HepG2 (cell line): Measurements from ENCODE around the gene ATG2A. TPM values are rescaled to one million over a fixed set of nuclear protein-coding genes. Genes with fewer than 3 reads are reported as not detected.
A peak's percentile ranks its signal among the peaks of the same experiment; 100 is the strongest.

ENCODE experiments used
- ARNT ChIP-seq: fragments of 450-650 bp; IDR thresholded peaks from 2 replicates; pipeline ENCODE4 v1.6.1; 2017
- CHD4 ChIP-seq: fragments of 200-600 bp; sonication (generic); IDR thresholded peaks from 2 replicates; pipeline ENCODE4 v1.7.0; 2017; ENCODE audit warnings: mild to moderate bottlenecking, low read length, borderline replicate concordance
- FOXK1 ChIP-seq: sonication (generic); formaldehyde crosslinking; IDR thresholded peaks from 2 replicates; pipeline ENCODE4 v1.4.0; 2020; ENCODE audit warnings: low read depth, missing genetic modification reagents, borderline replicate concordance
- GABPA ChIP-seq, 2 experiments: IDR thresholded peaks; 2 replicates each; pipeline ENCODE4 v1.6.1; 2011 to 2016; ENCODE audit warnings: low read depth in 2 of 2, low read length in 1 of 2, missing biosample characterization in 1 of 2, missing genetic modification characterization in 1 of 2
- JUND ChIP-seq: sonication (generic); formaldehyde crosslinking; IDR thresholded peaks from 2 replicates; pipeline ENCODE4 v1.8.0; 2022; ENCODE audit warnings: mild to moderate bottlenecking, missing genetic modification reagents
- KLF12 ChIP-seq: sonication (generic); formaldehyde crosslinking; IDR thresholded peaks from 2 replicates; pipeline ENCODE4 v1.4.0; 2020; ENCODE audit warnings: missing genetic modification reagents, borderline replicate concordance
- NFE2L2 ChIP-seq: fragments of 150-350 bp; IDR thresholded peaks from 2 replicates; pipeline ENCODE4 v1.6.1; 2014; ENCODE audit warnings: low read length
- NPAS2 ChIP-seq: sonication (generic); formaldehyde crosslinking; IDR thresholded peaks from 2 replicates; pipeline ENCODE4 v1.8.0; 2022; ENCODE audit warnings: mild to moderate bottlenecking, missing genetic modification reagents, borderline replicate concordance
- NR2F6 ChIP-seq, 2 experiments: IDR thresholded peaks; 2 replicates each; pipeline ENCODE4 v1.6.1; 2016; ENCODE audit warnings: antibody characterized with exemption in 1 of 2, mild to moderate bottlenecking in 1 of 2
- NR3C1 ChIP-seq: sonication (generic); formaldehyde crosslinking; IDR thresholded peaks from 2 replicates; pipeline ENCODE4 v1.4.0; 2020; ENCODE audit warnings: missing genetic modification reagents
- RCOR2 ChIP-seq: IDR thresholded peaks from 2 replicates; pipeline ENCODE4 v1.6.1; 2016; ENCODE audit warnings: missing biosample characterization, missing genetic modification reagents
- SCMH1 ChIP-seq: sonication (generic); formaldehyde crosslinking; IDR thresholded peaks from 2 replicates; pipeline ENCODE4 v1.9.0; 2021; ENCODE audit warnings: missing genetic modification reagents, mild to moderate bottlenecking, borderline replicate concordance
- SOX6 ChIP-seq, 2 experiments: fragments of 450-650 bp in 1 of 2; sonication (generic) in 1 of 2; formaldehyde crosslinking in 1 of 2; IDR thresholded peaks; 2 replicates each; pipeline versions ENCODE4 v1.4.0 to v1.6.1; 2017 to 2020; ENCODE audit warnings: antibody characterized with exemption in 1 of 2, mild to moderate bottlenecking in 1 of 2, missing genetic modification reagents in 1 of 2
- TCF7L2 ChIP-seq: IDR thresholded peaks from 2 replicates; pipeline ENCODE4 v1.6.1; 2011; ENCODE audit warnings: mild to moderate bottlenecking, low read depth, low read length, moderate library complexity
- TRIM24 ChIP-seq: sonication (generic); formaldehyde crosslinking; IDR thresholded peaks from 2 replicates; pipeline ENCODE4 v1.8.0; 2022; ENCODE audit warnings: mild to moderate bottlenecking, missing genetic modification reagents
- ZFP62 ChIP-seq: sonication (generic); formaldehyde crosslinking; IDR thresholded peaks from 2 replicates; pipeline ENCODE4 v1.4.0; 2020; ENCODE audit warnings: missing genetic modification reagents
- polyA plus RNA-seq, 8 experiments: library from polyadenylated mRNA; depleted of rRNA in 3 of 8; stranded (reverse) in 7 of 8; unstranded in 1 of 8; fragments of >200 nt; fragmentation: Illumina TruSeq in 4 of 8; extraction: Trizol in 4 of 8; gene quantifications; 2 replicates each; pipeline versions ENCODE4 v1.2.1 to v1.2.3, GENCODE V29; 2011 to 2016; ENCODE audit warnings: low read depth in 4 of 8, missing spikeins in 1 of 8, mixed read lengths in 1 of 8; ENCODE audit not compliant: insufficient read depth in 1 of 8
- total RNA-seq, 5 experiments: library from RNA; depleted of rRNA; stranded (reverse); fragments of >200 nt; fragmentation: Illumina TruSeq; extraction: Trizol; gene quantifications; 2 replicates each; pipeline ENCODE4 v1.2.3, GENCODE V29; 2016; ENCODE audit warnings: low read depth in 1 of 5
- TF ChIP-seq, protein P1 (sequence below): sonication (generic); formaldehyde crosslinking; IDR thresholded peaks from 2 replicates; pipeline ENCODE4 v1.5.1; 2020; ENCODE audit warnings: missing genetic modification reagents, mild to moderate bottlenecking, borderline replicate concordance
- TF ChIP-seq, protein P2 (sequence below): sonication (generic); formaldehyde crosslinking; conservative IDR thresholded peaks from 2 replicates; pipeline ENCODE4 v1.4.0; 2020; ENCODE audit warnings: missing genetic modification reagents
- TF ChIP-seq, protein P3 (sequence below): sonication (generic); formaldehyde crosslinking; IDR thresholded peaks from 2 replicates; pipeline ENCODE4 v1.4.0; 2020; ENCODE audit warnings: low read depth, missing genetic modification reagents
- TF ChIP-seq, protein P4 (sequence below): IDR thresholded peaks from 2 replicates; pipeline ENCODE4 v1.6.1; 2016
- TF ChIP-seq, protein P5 (sequence below): IDR thresholded peaks from 2 replicates; pipeline ENCODE4 v1.6.1; 2016; ENCODE audit warnings: low read depth, borderline replicate concordance

ATG2A gene
- total and polyA plus RNA-seq, 2 of the 13 experiments (the other 11 are each of a cell fraction or from before 2014, with no cell fraction given): 6.7 to 8.0 TPM

DNA sequence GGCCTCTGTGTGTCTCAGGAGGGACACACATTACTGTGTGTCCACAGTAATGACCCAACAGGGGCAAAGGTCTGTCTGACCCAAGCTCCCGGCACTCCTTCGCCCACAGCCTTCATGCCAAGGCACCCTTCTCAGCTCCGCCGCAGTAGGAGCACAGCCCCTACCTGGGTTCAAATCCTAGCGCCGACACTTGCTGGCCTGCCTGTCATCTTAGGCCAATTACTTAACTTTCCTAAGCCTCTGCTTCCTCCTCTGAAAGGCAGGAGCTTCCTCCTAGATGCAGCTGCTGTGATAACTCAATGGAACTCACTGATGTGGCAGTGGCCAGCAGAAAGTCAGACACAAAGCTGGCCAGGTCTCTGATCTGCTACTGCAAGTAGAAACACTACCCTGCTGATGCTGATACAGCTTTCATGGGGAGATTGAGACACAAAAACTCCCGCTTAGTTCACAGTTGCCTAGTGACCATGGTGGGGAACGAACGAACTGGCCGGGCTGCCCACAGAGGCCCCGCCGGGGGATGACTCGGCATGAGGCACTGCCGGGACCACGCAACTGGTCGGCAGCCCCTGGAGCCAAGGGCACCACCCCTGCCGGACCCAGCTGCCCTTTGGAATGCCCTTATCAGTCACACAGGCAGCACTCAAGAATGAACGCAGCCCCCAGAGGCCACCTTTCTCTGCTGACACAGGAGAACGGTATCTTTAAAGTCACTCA is 46.7 kb downstream of the ATG2A start (continued):
- TF ChIP-seq SOX6 (IDR thresholded peaks at IDR 0.05) (no peak), SOX6 (CRISPR knock-in tag; IDR thresholded peaks at IDR 0.05) (peak; percentile 38; the same call in 1 of the 2 replicates), CHD4 (peak; percentile 63; the same call in 1 of the 2 replicates), RCOR2 (CRISPR knock-in tag) (no peak), FOXK1 (CRISPR knock-in tag) (no peak), ZFP62 (CRISPR knock-in tag) (no peak), NR3C1 (CRISPR knock-in tag) (no peak), NPAS2 (CRISPR knock-in tag) (no peak), GABPA (IDR thresholded peaks at IDR 0.05; ENCODE audit: low read depth, low read length) (no peak), GABPA (CRISPR knock-in tag; IDR thresholded peaks at IDR 0.05; ENCODE audit: low read depth) (no peak), JUND (CRISPR knock-in tag) (no peak), TCF7L2 (no peak), ARNT (no peak), SCMH1 (no peak), NR2F6 (IDR thresholded peaks at IDR 0.05) (peak; percentile 47; the same call in 1 of the 2 replicates), NR2F6 (CRISPR knock-in tag; IDR thresholded peaks at IDR 0.05) (peak; percentile 55; the same call in 1 of the 2 replicates), TRIM24 (no peak), KLF12 (CRISPR knock-in tag) (no peak), NFE2L2 (peak; percentile 79)
- TF ChIP-seq, protein P1, sequence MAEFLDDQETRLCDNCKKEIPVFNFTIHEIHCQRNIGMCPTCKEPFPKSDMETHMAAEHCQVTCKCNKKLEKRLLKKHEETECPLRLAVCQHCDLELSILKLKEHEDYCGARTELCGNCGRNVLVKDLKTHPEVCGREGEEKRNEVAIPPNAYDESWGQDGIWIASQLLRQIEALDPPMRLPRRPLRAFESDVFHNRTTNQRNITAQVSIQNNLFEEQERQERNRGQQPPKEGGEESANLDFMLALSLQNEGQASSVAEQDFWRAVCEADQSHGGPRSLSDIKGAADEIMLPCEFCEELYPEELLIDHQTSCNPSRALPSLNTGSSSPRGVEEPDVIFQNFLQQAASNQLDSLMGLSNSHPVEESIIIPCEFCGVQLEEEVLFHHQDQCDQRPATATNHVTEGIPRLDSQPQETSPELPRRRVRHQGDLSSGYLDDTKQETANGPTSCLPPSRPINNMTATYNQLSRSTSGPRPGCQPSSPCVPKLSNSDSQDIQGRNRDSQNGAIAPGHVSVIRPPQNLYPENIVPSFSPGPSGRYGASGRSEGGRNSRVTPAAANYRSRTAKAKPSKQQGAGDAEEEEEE (CRISPR knock-in tag): no peak
- TF ChIP-seq, protein P2, sequence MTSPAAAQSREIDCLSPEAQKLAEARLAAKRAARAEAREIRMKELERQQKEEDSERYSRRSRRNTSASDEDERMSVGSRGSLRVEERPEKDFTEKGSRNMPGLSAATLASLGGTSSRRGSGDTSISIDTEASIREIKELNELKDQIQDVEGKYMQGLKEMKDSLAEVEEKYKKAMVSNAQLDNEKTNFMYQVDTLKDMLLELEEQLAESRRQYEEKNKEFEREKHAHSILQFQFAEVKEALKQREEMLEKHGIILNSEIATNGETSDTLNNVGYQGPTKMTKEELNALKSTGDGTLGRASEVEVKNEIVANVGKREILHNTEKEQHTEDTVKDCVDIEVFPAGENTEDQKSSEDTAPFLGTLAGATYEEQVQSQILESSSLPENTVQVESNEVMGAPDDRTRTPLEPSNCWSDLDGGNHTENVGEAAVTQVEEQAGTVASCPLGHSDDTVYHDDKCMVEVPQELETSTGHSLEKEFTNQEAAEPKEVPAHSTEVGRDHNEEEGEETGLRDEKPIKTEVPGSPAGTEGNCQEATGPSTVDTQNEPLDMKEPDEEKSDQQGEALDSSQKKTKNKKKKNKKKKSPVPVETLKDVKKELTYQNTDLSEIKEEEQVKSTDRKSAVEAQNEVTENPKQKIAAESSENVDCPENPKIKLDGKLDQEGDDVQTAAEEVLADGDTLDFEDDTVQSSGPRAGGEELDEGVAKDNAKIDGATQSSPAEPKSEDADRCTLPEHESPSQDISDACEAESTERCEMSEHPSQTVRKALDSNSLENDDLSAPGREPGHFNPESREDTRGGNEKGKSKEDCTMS (CRISPR knock-in tag): no peak
- TF ChIP-seq, protein P3, sequence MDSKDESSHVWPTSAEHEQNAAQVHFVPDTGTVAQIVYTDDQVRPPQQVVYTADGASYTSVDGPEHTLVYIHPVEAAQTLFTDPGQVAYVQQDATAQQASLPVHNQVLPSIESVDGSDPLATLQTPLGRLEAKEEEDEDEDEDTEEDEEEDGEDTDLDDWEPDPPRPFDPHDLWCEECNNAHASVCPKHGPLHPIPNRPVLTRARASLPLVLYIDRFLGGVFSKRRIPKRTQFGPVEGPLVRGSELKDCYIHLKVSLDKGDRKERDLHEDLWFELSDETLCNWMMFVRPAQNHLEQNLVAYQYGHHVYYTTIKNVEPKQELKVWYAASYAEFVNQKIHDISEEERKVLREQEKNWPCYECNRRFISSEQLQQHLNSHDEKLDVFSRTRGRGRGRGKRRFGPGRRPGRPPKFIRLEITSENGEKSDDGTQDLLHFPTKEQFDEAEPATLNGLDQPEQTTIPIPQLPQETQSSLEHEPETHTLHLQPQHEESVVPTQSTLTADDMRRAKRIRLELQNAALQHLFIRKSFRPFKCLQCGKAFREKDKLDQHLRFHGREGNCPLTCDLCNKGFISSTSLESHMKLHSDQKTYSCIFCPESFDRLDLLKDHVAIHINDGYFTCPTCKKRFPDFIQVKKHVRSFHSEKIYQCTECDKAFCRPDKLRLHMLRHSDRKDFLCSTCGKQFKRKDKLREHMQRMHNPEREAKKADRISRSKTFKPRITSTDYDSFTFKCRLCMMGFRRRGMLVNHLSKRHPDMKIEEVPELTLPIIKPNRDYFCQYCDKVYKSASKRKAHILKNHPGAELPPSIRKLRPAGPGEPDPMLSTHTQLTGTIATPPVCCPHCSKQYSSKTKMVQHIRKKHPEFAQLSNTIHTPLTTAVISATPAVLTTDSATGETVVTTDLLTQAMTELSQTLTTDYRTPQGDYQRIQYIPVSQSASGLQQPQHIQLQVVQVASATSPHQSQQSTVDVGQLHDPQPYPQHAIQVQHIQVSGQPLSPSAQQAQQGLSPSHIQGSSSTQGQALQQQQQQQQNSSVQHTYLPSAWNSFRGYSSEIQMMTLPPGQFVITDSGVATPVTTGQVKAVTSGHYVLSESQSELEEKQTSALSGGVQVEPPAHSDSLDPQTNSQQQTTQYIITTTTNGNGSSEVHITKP: no peak
- TF ChIP-seq, protein P4, sequence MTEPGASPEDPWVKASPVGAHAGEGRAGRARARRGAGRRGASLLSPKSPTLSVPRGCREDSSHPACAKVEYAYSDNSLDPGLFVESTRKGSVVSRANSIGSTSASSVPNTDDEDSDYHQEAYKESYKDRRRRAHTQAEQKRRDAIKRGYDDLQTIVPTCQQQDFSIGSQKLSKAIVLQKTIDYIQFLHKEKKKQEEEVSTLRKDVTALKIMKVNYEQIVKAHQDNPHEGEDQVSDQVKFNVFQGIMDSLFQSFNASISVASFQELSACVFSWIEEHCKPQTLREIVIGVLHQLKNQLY: 0 out of 2 replicates have a peak, but pooled peaks have one; percentile 23
- TF ChIP-seq, protein P5, sequence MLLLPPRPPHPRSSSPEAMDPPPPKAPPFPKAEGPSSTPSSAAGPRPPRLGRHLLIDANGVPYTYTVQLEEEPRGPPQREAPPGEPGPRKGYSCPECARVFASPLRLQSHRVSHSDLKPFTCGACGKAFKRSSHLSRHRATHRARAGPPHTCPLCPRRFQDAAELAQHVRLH: no peak
